Endothelial cell of umbilical vein (primary cell): Measurements from ENCODE around the gene MGAT5B. TPM values are rescaled to one million over a fixed set of nuclear protein-coding genes. Genes with fewer than 3 reads are reported as not detected.

Experiments used
- BruUV-seq: library from RNA; stranded (reverse); fragments of 400-500 nt; replicated peaks from 2 replicates; lab custom pipeline; 2021; lab: Mats Ljungman, UMichigan
- CTCF ChIA-PET: fragments of 300-600, 350-600 bp; sonication (Branson Sonifier 250); formaldehyde crosslinking; loops from one replicate; lab custom pipeline; 2021; ENCODE audit warnings: antibody characterized with exemption, inconsistent platforms; lab: Charles Lee
- POLR2A ChIA-PET: fragments of 300-600, 350-600 bp; sonication (Branson Sonifier 250); formaldehyde crosslinking; loops from one replicate; lab custom pipeline; 2021; ENCODE audit warnings: antibody characterized with exemption, inconsistent platforms; lab: Charles Lee
- DNase-seq: peaks from one replicate; pipeline ENCODE4 v3.0.0-alpha.2; 2011; ENCODE audit warnings: low read depth, low spot score
- FAIRE-seq: peaks from 2 replicates; lab custom pipeline; 2011; peaks lifted over from hg19 to GRCh38; lab: Jason Lieb, UNC
- H2AFZ ChIP-seq: 2 replicates; pipeline ENCODE4 v1.6.0; 2012; ENCODE audit warnings: low read depth, low read length, control low read depth, inconsistent platforms
- H3K27ac ChIP-seq: 2 replicates; pipeline ENCODE4 v1.5.1; 2011; ENCODE audit warnings: low read depth, mild to moderate bottlenecking, control low read depth, low read length, moderate library complexity; ENCODE audit not compliant: insufficient read depth
- H3K27me3 ChIP-seq, 2 experiments: 2 replicates each; pipeline versions ENCODE4 v1.6.0 to v1.6.1; 2011; ENCODE audit warnings: low read length in 2 of 2, mixed read lengths in 1 of 2; ENCODE audit not compliant: control insufficient read depth in 2 of 2, insufficient read depth in 2 of 2
- H3K36me3 ChIP-seq, 2 experiments: 2 replicates in 1 of 2; 3 replicates in 1 of 2; pipeline ENCODE4 v1.5.1; 2011; ENCODE audit warnings: low read length in 2 of 2, mild to moderate bottlenecking in 1 of 2, moderate library complexity in 1 of 2; ENCODE audit not compliant: control insufficient read depth in 2 of 2, insufficient read depth in 2 of 2; ENCODE audit errors: extremely low read depth in 1 of 2
- H3K4me1 ChIP-seq: 3 replicates; pipeline ENCODE4 v1.5.1; 2011; ENCODE audit warnings: mild to moderate bottlenecking, low read length; ENCODE audit not compliant: control insufficient read depth, insufficient read depth; ENCODE audit errors: extremely low read depth
- H3K4me2 ChIP-seq: 2 replicates; pipeline ENCODE4 v1.6.1; 2011; ENCODE audit warnings: low read length, control low read depth, mixed read lengths; ENCODE audit not compliant: insufficient read depth
- H3K4me3 ChIP-seq, 3 experiments: fragments of 200-600 bp in 1 of 3; sonication (generic), shearing (Covaris generic) in 1 of 3; replicated peaks in 1 of 3; 2 replicates each; pipeline ENCODE4 v1.5.1; 2011 to 2016; ENCODE audit warnings: control low read depth in 3 of 3, low read length in 3 of 3, mild to moderate bottlenecking in 2 of 3, inconsistent platforms in 1 of 3, low read depth in 1 of 3, moderate library complexity in 1 of 3; ENCODE audit not compliant: insufficient read depth in 1 of 3
- H3K79me2 ChIP-seq: 2 replicates; pipeline ENCODE4 v1.6.0; 2012; ENCODE audit warnings: low read length, inconsistent platforms; ENCODE audit not compliant: control insufficient read depth, insufficient read depth
- H3K9ac ChIP-seq: replicated peaks from 2 replicates; pipeline ENCODE3; 2011; ENCODE audit warnings: low read length, control low read depth; ENCODE audit not compliant: insufficient read depth; ENCODE audit errors: extremely low read depth
- H3K9me1 ChIP-seq: replicated peaks from 3 replicates; pipeline ENCODE4 v1.6.0; 2011; ENCODE audit warnings: mild to moderate bottlenecking, low read length; ENCODE audit not compliant: control insufficient read depth, insufficient read depth; ENCODE audit errors: extremely low read depth
- H3K9me3 ChIP-seq: replicated peaks from 2 replicates; pipeline ENCODE4 v1.5.1; 2012; ENCODE audit warnings: low read length, inconsistent platforms; ENCODE audit not compliant: control insufficient read depth, insufficient read depth
- H4K20me1 ChIP-seq: replicated peaks from 2 replicates; pipeline ENCODE3; 2011; ENCODE audit warnings: mild to moderate bottlenecking, low read length; ENCODE audit not compliant: control insufficient read depth, insufficient read depth; ENCODE audit errors: extremely low read depth
- CTCF ChIP-seq, 2 donors: IDR thresholded peaks; 1 replicate in 1 of 2; 2 replicates in 1 of 2; pipeline ENCODE4 v1.5.1; 2011; ENCODE audit warnings: low read length in 2 of 2, mild to moderate bottlenecking in 2 of 2, moderate library complexity in 2 of 2, control low read depth in 1 of 2, inconsistent platforms in 1 of 2, low read depth in 1 of 2; ENCODE audit not compliant: insufficient read depth in 1 of 2; ENCODE audit errors: extremely low read depth in 1 of 2
- EZH2 ChIP-seq: IDR thresholded peaks from 2 replicates; pipeline ENCODE4 v1.6.1; 2012; ENCODE audit warnings: borderline replicate concordance, low read depth, mild to moderate bottlenecking, moderate library complexity, low read length, inconsistent platforms; ENCODE audit not compliant: severe bottlenecking
- FOS ChIP-seq: IDR thresholded peaks from 2 replicates; pipeline ENCODE4 v1.6.1; 2011; ENCODE audit warnings: mild to moderate bottlenecking, low read length, moderate library complexity, borderline replicate concordance; ENCODE audit not compliant: insufficient read depth
- GATA2 ChIP-seq: IDR thresholded peaks from 2 replicates; pipeline ENCODE4 v1.7.0; 2011; ENCODE audit warnings: low read depth, mild to moderate bottlenecking, moderate library complexity, mixed read lengths, low read length; ENCODE audit not compliant: insufficient read length, insufficient read depth
- JUN ChIP-seq: IDR thresholded peaks from 2 replicates; pipeline ENCODE4 v1.6.1; 2011; ENCODE audit warnings: borderline replicate concordance, low read depth; ENCODE audit not compliant: insufficient read length, insufficient read depth
- MAX ChIP-seq: IDR thresholded peaks from 2 replicates; pipeline ENCODE4 v1.6.1; 2011; ENCODE audit not compliant: insufficient read depth, insufficient read length
- MYC ChIP-seq: IDR thresholded peaks from one replicate; pipeline ENCODE4 v1.6.1; 2011; ENCODE audit warnings: mild to moderate bottlenecking, low read depth, low read length
- POLR2A ChIP-seq: IDR thresholded peaks from 2 replicates; pipeline ENCODE4 v1.6.1; 2012; ENCODE audit warnings: low read depth, mild to moderate bottlenecking, control low read depth, low read length
- POLR2AphosphoS5 ChIP-seq: IDR thresholded peaks from 2 replicates; pipeline ENCODE4 v1.6.1; 2012; ENCODE audit warnings: low read depth, mild to moderate bottlenecking, control low read depth, low read length, moderate library complexity; ENCODE audit not compliant: insufficient read depth
- dilution Hi-C: fragments of 300-500 bp; cut with MboI; formaldehyde crosslinking; loops from one replicate; pipeline ENCODE4 v1.15.0; 2019; ENCODE audit warnings: low sequenced_read_pairs; ENCODE audit not compliant: extremely low pct_ligation_motif_present
- intact Hi-C: fragments of 100-400 bp; cut with micrococcal nuclease; formaldehyde crosslinking; loops from one replicate; pipeline ENCODE4 v1.10.0; 2022
- polyA plus RNA-seq, 4 experiments: library from polyadenylated mRNA; depleted of rRNA in 3 of 4; stranded (reverse) in 3 of 4; unstranded in 1 of 4; fragments of >200 nt; gene quantifications; 2 replicates each; pipeline versions ENCODE4 v1.2.1 to v1.2.3, GENCODE V29; 2011 to 2012; ENCODE audit warnings: missing spikeins in 1 of 4
- total RNA-seq: library from RNA; stranded (reverse); gene quantifications from 2 replicates; pipeline ENCODE4 v1.2.3, GENCODE V29; 2021

The MGAT5B gene
- total and polyA plus RNA-seq, 2 donors (not counting 3 experiments of a cell fraction or from before 2014, with no cell fraction given): 1.7 to 2.1 TPM

- dilution Hi-C loops: no loop called here
Measured at GRCh38 chr17:76947309-76947708, 79.1 kb downstream of the MGAT5B start.

More at GRCh38 chr17:76947309-76947708, 79.1 kb downstream of the MGAT5B start:
- H3K36me3 ChIP-seq: no peaks in the 10 kb centered on the region
- FAIRE-seq: no peak
- no peak for DNase-seq
- no peak for TF ChIP-seq JUN
- no peak for TF ChIP-seq POLR2A
- TF ChIP-seq POLR2AphosphoS5: no peak
- TF ChIP-seq FOS: no peak
- TF ChIP-seq CTCF (IDR thresholded peaks at IDR 0.05; ENCODE audit: extremely low read depth in 1 of 2, insufficient read depth in 1 of 2, low read depth in 1 of 2, low read length in 2 of 2): no peak
- no peak for TF ChIP-seq MYC
- no peak for TF ChIP-seq MAX
- TF ChIP-seq EZH2: no peak
- no peak for TF ChIP-seq GATA2
- ChIA-PET CTCF (no interaction called here), POLR2A (no interaction called here)
- intact Hi-C loops: no loop called here
- H3K4me2 ChIP-seq: no peak overlapping the region
- H3K9ac ChIP-seq: no peak overlapping the region
- H3K4me1 ChIP-seq: no peaks in the 10 kb centered on the region
- no peak overlapping the region for H3K27ac ChIP-seq
- H3K9me3 ChIP-seq: no peaks in the 10 kb centered on the region
- H3K27me3 ChIP-seq: no peaks in the 10 kb centered on the region
- H4K20me1 ChIP-seq: no peaks in the 10 kb centered on the region
- no peak overlapping the region for H3K4me3 ChIP-seq
- BruUV-seq: no TSS peak
- no peak overlapping the region for H2AFZ ChIP-seq
- no peaks in the 10 kb centered on the region for H3K9me1 ChIP-seq
- no peaks in the 10 kb centered on the region for H3K79me2 ChIP-seq
